IPS DF 6.9 (cell line): ENCODE results near the gene IGSF23.

Experiments used
- DNase-seq: peaks from one replicate; pipeline ENCODE4 v3.0.0-alpha.2; 2013; ENCODE audit warnings: low read depth, low spot score
- H3K27ac ChIP-seq: one replicate; pipeline ENCODE4 v1.5.1; 2013; ENCODE audit warnings: low read length, control low read depth
- H3K27me3 ChIP-seq: 2 replicates; pipeline ENCODE4 v1.6.1; 2013; ENCODE audit warnings: mild to moderate bottlenecking, low read length; ENCODE audit not compliant: control insufficient read depth, insufficient read depth
- H3K36me3 ChIP-seq: 2 replicates; pipeline ENCODE4 v1.6.1; 2013; ENCODE audit warnings: low read length; ENCODE audit not compliant: control insufficient read depth, insufficient read depth
- H3K4me1 ChIP-seq: 2 replicates; pipeline ENCODE4 v1.6.1; 2013; ENCODE audit warnings: low read length; ENCODE audit not compliant: control insufficient read depth, insufficient read depth
- H3K4me3 ChIP-seq: 2 replicates; pipeline ENCODE4 v1.5.1; 2013; ENCODE audit warnings: mild to moderate bottlenecking, low read length
- H3K9me3 ChIP-seq: 2 replicates; pipeline ENCODE4 v1.6.1; 2013; ENCODE audit warnings: low read length, inconsistent platforms; ENCODE audit not compliant: control insufficient read depth, insufficient read depth
- WGBS: extraction: QIAGEN DNeasy Blood & Tissue Kit; methylation state at CpG from one replicate; pipeline ENCODE4 v1.1.7; 2013; ENCODE audit warnings: mixed read lengths, missing lambda C conversion rate; ENCODE audit not compliant: insufficient read length, insufficient coverage; 5-methylcytosine and 5-hydroxymethylcytosine counted together

The IGSF23 gene, protein sequence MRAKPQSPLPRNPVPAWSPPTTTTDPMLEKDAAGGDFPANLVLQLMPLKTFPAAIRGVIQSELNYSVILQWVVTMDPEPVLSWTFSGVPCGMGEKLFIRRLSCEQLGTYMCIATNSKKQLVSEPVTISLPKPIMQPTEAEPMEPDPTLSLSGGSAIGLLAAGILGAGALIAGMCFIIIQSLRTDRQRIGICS

DNA sequence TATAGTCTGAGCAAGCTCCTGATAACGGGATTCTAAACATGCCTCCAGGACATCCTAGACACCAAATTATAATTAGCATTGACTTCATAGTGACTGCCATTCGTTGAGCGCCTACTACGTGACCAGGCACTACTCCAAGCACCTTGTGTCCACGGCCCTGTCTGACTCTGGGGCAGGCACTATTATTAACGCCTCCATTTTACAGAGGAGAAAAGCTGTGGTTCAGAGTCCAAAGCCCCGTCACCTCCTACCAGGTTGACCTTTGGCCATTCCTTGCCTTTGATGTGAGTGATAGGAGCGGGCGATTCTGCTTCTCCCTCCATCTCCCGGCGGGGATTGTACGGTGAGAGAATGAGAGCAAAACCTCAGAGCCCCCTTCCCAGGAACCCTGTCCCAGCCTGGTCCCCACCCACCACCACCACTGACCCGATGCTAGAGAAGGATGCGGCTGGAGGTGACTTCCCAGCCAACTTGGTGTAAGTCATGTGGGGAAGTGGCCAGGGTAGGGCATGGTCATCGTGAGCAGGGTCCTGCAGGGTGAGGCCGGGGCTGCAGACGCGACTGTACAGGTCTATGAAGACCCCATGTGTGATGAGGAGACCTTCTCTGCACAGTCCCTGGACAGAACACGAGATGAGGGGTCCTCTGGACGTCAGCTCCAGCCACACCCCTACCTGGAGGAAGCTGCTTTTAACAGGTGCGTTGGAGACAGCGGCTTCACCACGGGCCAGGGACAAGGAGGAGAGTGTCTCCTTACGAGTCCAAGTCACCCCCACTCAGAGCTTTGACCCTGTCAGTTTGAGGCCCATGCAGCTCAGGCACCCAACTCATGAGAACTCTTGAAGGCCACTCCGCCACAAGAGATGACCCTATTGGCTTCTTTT, at the start of gene IGSF23:
Gene IGSF23, plus strand, starts transcription at position 269 of the 884 bp plus-strand sequence. Its CDS starts 83 bp downstream, at position 352.
- H3K36me3 ChIP-seq, result no peaks in the 10 kb centered on the region
- H3K27me3 ChIP-seq, result no peaks in the 10 kb centered on the region
- H3K4me1 ChIP-seq, result no peaks in the 10 kb centered on the region
- no peak within 1 kb of the TSS for H3K27ac ChIP-seq
- no CpG with 5 or more reads among the region's 25 CpGs for WGBS
- no peaks in the 10 kb centered on the region for H3K9me3 ChIP-seq
- no peak for DNase-seq
- H3K4me3 ChIP-seq, result no peak within 1 kb of the TSS

DNA sequence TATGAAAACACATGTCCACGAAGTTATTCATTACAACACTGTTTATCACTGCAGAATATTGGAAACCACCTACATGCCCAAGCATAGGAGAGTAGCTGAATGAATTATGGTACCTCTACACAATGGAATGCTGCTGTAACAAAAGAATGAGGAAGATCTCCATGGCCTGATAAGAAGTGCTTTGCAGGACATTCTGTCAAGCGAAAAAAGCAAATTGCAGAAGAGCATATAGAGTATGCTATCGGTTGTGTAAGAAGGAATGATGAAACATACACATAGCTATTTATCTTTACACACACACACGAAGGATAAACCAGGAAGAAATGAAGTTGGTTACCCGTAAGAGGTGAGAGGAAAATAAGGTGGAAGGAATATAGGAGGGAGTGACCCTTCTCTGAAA, 46.4 kb upstream of the IGSF23 start:
- Histone ChIP-seq H3K4me1 (no peaks in the 10 kb centered on the region; the same call in 1 of the 2 replicates), H3K36me3 (no peaks in the 10 kb centered on the region), H3K27me3 (no peaks in the 10 kb centered on the region), H3K9me3 (no peaks in the 10 kb centered on the region), H3K4me3 (no peak overlapping the region), H3K27ac (no peak overlapping the region)
- no peak for DNase-seq
- WGBS, result no CpG with 5 or more reads among the region's 5 CpGs

DNA sequence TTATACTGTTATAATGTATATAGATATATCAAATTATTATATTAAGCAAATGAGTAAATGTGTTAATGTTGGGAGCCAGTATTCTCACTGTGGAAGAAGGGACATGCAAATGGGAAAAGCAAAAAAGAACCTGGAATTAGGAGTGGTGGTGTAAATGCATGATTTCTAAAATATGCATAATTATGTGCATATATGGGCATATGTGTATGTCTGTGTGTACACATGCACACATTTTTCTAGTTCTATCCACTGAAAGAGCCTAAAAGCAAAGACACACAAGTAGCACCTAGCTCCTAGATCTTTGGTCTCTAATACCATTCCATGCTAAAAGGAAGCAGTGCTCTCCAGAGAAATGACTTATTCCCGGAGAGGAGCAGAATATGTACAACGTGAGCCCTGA, 45.6 kb upstream of the IGSF23 start:
- Histone ChIP-seq H3K27me3 (no peaks in the 10 kb centered on the region), H3K9me3 (no peaks in the 10 kb centered on the region), H3K4me1 (no peaks in the 10 kb centered on the region), H3K27ac (no peak overlapping the region), H3K4me3 (no peak overlapping the region), H3K36me3 (no peaks in the 10 kb centered on the region)
- no CpG with 5 or more reads among the region's 2 CpGs for WGBS
- no peak for DNase-seq

DNA sequence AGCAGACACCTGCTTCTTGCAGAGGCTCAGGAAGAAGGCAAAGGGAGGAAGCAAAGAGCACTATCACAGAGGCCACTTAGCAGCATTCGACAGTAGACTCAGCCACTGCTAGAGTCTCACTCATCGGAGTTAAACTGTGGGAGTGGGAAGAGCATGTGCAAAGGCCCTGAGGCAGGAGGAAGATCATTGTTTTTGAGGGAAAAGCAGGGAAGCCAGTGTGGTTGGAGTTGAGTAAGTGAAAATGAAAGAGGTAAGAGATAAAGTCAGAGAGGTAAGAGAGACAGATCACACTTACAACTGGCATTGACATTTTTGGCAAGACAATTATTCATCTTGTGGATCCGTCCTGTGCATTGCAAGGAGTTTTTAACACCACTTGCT, 42.8 kb upstream of the IGSF23 start:
- H3K27me3 ChIP-seq, result no peaks in the 10 kb centered on the region
- no peaks in the 10 kb centered on the region for H3K9me3 ChIP-seq
- no peaks in the 10 kb centered on the region for H3K36me3 ChIP-seq
- no CpG with 5 or more reads among the region's 3 CpGs for WGBS
- DNase-seq, result no peak
- H3K4me3 ChIP-seq, result no peak overlapping the region
- no peaks in the 10 kb centered on the region for H3K4me1 ChIP-seq
- H3K27ac ChIP-seq, result no peak overlapping the region

DNA sequence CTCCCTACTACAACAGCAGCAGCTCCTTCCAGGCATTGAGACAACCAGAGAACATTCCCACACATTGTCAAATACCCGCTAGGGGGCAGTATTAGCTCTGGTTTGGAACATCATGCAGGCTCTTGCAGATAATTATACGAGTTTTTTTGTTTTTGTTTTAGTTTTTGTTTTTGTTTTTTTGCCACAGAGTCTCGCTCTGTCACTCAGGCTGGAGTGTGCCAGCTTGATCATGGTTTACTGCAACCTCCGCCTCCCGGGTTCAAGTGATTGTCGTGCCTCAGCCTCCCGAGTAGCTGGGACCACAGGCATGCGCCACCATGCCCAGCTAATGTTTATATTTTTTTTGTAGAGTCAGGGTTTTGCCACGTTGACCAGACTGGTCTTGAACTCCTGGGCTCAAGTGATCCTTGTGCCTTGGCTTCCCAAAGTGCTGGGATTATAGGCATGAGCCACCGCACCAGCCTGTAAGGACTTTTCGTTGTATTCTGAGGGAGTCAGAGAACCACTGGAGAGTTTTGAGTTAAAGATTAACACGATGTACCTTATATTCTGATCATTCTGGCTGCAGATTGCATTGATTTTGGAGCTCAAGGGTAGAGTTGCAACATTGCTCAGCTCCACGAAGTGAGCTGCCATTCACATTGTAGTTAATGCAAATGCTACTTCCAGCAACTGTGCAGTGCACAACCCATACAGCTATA, 42.2 kb upstream of the IGSF23 start:
- Histone ChIP-seq H3K4me1 (no peaks in the 10 kb centered on the region), H3K36me3 (no peaks in the 10 kb centered on the region), H3K27me3 (no peaks in the 10 kb centered on the region), H3K4me3 (no peak overlapping the region), H3K9me3 (no peaks in the 10 kb centered on the region), H3K27ac (no peak overlapping the region)
- no CpG with 5 or more reads among the region's 13 CpGs for WGBS
- peak; percentile 64 for DNase-seq

DNA sequence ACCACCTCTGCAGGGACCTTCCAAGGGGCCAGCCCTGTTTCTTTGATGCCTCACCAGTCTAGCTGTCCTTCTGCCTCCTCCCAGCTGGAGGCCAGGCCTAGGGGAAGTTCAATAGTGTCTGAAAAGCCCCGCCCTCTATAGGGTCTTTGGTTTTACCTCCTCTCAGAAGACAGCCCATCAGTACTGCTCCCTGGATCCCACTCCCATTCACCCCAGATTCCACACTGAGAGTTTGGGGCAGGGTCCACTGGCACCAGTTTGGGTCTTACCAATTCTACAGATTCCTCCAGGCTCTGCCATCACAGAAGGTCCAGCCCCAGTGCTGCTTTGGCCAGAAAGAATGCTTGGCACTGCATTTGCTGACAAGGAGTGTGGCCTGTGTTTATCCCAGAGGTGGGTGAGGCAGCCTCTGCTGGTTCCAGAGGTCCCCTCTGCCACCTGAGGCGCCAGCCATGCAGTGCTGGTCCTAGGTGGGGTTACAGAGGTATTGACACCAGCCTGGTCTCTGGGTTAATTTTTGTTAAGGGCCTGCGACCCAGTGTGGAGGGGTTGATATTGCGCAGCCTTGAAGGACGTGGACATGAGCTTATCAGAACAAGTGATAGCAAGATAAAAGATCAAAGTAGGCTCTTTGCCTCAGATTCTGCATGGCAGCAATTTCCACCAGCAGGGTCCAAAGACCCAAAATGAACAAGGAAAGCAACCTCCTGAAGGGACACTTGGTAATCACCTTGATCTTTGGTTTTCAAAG, 41.4 kb upstream of the IGSF23 start:
- Histone ChIP-seq H3K27ac (no peak overlapping the region), H3K4me1 (no peaks in the 10 kb centered on the region), H3K9me3 (no peaks in the 10 kb centered on the region), H3K36me3 (no peaks in the 10 kb centered on the region), H3K27me3 (no peaks in the 10 kb centered on the region), H3K4me3 (no peak overlapping the region)
- WGBS, result no CpG with 5 or more reads among the region's 5 CpGs
- DNase-seq, result no peak

DNA sequence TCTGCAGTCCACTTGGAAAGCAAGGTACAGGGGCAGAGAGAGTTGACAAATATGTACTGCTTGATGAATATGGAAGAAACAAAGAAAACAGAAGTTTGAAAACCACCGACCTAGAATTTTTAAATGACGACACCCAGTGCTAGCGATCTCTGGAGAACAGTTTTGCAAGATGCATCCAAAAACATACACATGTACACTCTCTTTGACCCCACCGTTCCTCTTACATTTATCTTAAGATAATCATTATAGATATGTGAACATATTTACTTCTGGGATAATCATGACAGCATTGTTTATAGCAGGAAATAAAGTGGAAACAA, 40.8 kb upstream of the IGSF23 start:
- no CpG with 5 or more reads among the region's 4 CpGs for WGBS
- DNase-seq, result no peak
- H3K36me3 ChIP-seq, result no peaks in the 10 kb centered on the region
- no peaks in the 10 kb centered on the region for H3K27me3 ChIP-seq
- H3K27ac ChIP-seq, result no peak overlapping the region
- H3K9me3 ChIP-seq, result no peaks in the 10 kb centered on the region
- H3K4me3 ChIP-seq, result no peak overlapping the region
- no peaks in the 10 kb centered on the region for H3K4me1 ChIP-seq

DNA sequence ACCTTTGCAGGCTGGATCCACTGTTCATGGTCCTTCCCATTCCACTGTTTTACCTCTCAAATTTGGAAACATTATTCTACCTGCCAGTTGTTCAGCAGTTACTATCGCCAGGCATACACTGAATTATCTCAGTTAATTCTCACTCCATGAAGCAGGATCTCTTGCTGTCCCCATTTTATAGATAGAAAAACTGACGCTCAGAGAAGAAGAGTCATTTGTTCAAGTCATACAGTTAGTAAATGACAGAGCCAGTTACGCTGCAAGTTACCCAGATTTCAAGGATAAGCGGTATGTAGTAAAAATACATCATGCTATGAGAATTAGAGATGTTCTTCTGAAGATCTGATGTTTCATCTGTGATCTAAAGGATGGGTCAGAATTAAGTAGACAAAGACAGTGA, 40.2 kb upstream of the IGSF23 start:
- Histone ChIP-seq H3K36me3 (no peaks in the 10 kb centered on the region), H3K9me3 (no peaks in the 10 kb centered on the region), H3K27ac (no peak overlapping the region), H3K4me3 (no peak overlapping the region), H3K27me3 (no peaks in the 10 kb centered on the region), H3K4me1 (no peaks in the 10 kb centered on the region)
- no peak for DNase-seq
- no CpG with 5 or more reads among the region's 4 CpGs for WGBS

DNA sequence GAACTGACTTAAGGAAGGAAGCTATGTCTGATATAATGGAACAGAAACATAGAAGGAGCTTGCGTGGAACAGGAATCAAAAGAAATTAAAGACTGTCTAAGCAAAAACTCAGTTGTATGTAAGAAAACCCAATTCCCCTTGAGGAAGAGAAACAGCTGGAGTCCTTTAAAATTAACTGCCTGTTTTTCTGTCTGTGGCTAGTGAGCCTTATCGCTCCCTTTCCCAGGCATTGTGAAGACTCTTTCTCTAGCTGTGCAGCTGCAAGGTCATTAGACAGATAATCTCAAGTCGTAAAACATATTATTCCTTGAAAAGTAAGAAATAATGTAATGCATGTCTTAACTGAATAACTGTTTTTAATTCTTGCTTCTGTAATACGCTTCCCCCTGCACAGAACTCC, 39.7 kb upstream of the IGSF23 start:
- WGBS, result no CpG with 5 or more reads among the region's 4 CpGs
- no peaks in the 10 kb centered on the region for H3K36me3 ChIP-seq
- no peak overlapping the region for H3K4me3 ChIP-seq
- no peaks in the 10 kb centered on the region for H3K9me3 ChIP-seq
- no peak overlapping the region for H3K27ac ChIP-seq
- H3K27me3 ChIP-seq, result no peaks in the 10 kb centered on the region
- DNase-seq, result no peak
- no peaks in the 10 kb centered on the region for H3K4me1 ChIP-seq

DNA sequence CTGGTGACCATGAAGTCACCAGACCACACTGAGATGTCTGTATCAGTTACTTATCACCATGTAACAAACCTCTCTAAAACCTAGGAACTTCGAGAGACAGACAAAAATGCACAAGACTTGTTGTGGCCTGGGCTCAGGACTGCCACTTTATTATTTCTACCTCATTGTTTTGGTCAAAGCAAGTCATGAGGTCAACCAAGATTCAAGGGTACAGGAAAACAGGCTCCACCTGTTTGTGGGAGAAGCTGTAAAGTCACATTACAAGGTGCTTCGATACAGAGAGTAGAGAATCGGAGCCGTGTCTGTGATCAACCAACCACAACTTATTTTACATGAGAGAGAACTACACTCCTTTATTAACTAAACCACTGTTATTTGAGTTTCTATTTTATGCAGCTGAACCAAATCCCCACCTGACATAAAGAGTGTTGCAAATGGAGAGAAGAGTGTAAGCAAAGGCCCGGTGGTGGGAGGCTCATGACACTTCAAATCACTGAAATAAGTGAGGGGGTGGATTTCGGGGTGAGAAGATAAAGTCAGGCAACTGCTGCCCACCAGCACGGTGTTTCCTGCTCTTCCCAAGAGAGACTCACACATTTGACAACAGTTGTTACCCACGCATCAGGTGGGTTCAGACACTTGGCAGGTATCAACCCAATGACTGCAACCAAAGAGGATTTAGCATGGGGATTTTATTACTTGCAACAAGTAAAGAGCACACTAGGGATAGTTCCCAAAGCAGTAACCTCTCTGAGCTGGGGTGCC, 39.0 kb upstream of the IGSF23 start:
- Histone ChIP-seq H3K4me3 (no peak overlapping the region), H3K27me3 (no peaks in the 10 kb centered on the region), H3K36me3 (no peaks in the 10 kb centered on the region), H3K27ac (no peak overlapping the region), H3K9me3 (no peaks in the 10 kb centered on the region), H3K4me1 (no peaks in the 10 kb centered on the region)
- no CpG with 5 or more reads among the region's 8 CpGs for WGBS
- DNase-seq, result no peak
